Esophagus (tissue), 2 donors: ENCODE results near the gene CAND2. TPM values are rescaled to one million over a fixed set of nuclear protein-coding genes. Genes with fewer than 3 reads are reported as not detected.
"Not testable (repeated sequence)": the region's sequence is repeated elsewhere in the genome, so short reads cannot be mapped to it uniquely, and the experiment has no call there.

ENCODE experiments used
- H3K27ac ChIP-seq, 2 donors: one replicate each; pipeline ENCODE4 v1.5.1; 2013; ENCODE audit warnings: low read depth in 2 of 2, mild to moderate bottlenecking in 2 of 2, inconsistent platforms in 1 of 2, low read length in 1 of 2, moderate library complexity in 1 of 2
- H3K27me3 ChIP-seq, 2 donors: one replicate each; pipeline ENCODE4 v1.6.1; 2013; ENCODE audit warnings: low read length in 2 of 2, control low read depth in 1 of 2, mild to moderate bottlenecking in 1 of 2; ENCODE audit not compliant: insufficient read depth in 2 of 2, control insufficient read depth in 1 of 2
- H3K36me3 ChIP-seq, 2 donors: one replicate each; pipeline ENCODE4 v1.6.1; 2013; ENCODE audit warnings: low read length in 1 of 2; ENCODE audit not compliant: control insufficient read depth in 2 of 2, insufficient read depth in 2 of 2
- H3K4me1 ChIP-seq, 2 donors: one replicate each; pipeline ENCODE4 v1.6.1; 2013; ENCODE audit warnings: low read length in 1 of 2; ENCODE audit not compliant: control insufficient read depth in 2 of 2, insufficient read depth in 2 of 2
- H3K4me3 ChIP-seq, 2 donors: one replicate each; pipeline ENCODE4 v1.5.1; 2013; ENCODE audit warnings: low read length in 2 of 2, mild to moderate bottlenecking in 2 of 2, low read depth in 1 of 2, moderate library complexity in 1 of 2
- H3K9me3 ChIP-seq, 2 donors: one replicate each; pipeline ENCODE4 v1.6.1; 2013; ENCODE audit warnings: mild to moderate bottlenecking in 2 of 2, low read depth in 1 of 2, low read length in 1 of 2, moderate library complexity in 1 of 2; ENCODE audit not compliant: control insufficient read depth in 2 of 2, insufficient read depth in 1 of 2
- WGBS, 2 donors: extraction: QIAGEN DNeasy Blood & Tissue Kit; methylation state at CpG; one replicate each; pipeline ENCODE4 v1.1.7; 2013; 5-methylcytosine and 5-hydroxymethylcytosine counted together
- polyA plus RNA-seq, 2 donors: library from polyadenylated mRNA; stranded (reverse); fragments of 200-250 nt; gene quantifications; one replicate each; pipeline ENCODE4 v1.2.3, GENCODE V29; 2013
- donor health status: healthy with polysubstance abuse.
- donor health status: Bipolar disorder and iron deficiency.

Gene CAND2
- polyA plus RNA-seq, 2 donors: 0.84 to 1.2 TPM

DNA sequence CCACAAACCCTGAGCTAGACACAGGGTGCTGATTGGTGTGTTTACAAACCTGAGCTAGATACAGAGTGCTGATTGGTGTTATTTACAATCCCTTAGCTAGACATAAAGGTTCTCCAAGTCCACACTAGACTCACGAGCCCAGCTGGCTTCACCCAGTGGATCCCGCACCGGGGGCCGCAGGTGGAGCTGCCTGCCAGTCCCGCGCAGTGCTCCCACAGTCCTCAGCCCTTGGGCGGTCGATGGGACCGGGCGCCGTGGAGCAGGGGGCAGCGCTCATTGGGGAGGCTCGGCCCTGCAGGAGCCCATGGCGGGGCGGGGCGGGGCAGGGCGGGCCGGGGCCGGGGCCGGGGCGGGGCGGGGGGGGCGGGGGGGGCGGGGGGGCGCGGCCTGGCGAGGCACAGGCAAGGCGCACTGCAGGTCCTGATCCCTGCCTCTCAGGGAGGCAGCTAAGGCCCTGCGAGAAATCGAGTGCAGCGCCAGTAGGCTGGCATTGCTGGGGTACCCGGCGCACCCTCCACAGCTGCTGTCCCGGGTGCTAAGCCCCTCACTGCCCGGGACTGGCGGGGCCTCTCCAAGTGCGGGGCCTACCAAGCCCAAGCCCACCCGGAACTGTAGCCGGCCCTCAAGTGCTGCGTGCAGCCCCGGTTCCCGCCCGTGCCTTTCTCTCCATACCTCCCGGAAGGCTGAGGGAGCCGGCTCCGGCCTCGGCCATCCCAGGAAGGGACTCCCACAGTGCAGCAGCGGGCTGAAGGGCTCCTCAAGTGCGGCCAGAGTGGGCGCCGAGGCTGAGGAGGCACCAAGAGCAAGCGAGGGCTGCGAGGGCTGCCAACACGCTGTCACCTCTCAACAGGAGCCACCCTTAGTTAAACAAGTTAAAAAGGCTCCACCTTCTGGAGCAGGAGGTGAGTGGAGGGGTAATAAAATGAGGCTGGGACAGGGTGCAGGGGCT lies 27.6 kb upstream of the CAND2 start:
- H3K36me3 ChIP-seq: no peaks in the 10 kb centered on the region
- 81 to 86% methylated on average over 40 to 54 of the region's 54 CpGs for WGBS, 2 donors

DNA sequence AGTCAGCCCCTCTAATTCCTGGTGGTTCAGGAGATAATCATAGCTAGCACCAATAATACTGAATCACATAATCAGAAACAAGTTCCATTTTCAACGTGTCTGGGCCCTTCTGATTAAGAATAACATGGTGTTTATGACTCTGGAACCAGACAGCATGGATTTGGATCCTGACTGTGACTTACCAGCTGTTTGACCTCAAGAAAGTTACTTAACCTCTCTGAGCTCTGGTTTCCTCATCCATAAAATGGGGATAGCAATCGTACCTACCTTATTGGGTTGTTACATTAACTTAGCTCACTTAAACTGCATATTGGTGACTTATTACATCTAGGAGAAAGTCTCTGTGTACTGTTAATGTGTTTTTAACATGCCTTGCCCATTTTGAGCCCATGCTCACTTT lies 26.7 kb upstream of the CAND2 start:
- H3K27ac ChIP-seq: no peak overlapping the region
- peaks cover 0 to 2% of the 10 kb centered on the region in 2 donors for H3K4me1 ChIP-seq
- no peak overlapping the region for H3K4me3 ChIP-seq
- H3K9me3 ChIP-seq: no peaks in the 10 kb centered on the region
- 75 to 84% methylated on average over 2 of the region's 2 CpGs for WGBS, 2 donors
- H3K27me3 ChIP-seq: no peaks in the 10 kb centered on the region
- no peaks in the 10 kb centered on the region for H3K36me3 ChIP-seq

More for the DNA sequence above, 27.6 kb upstream of the CAND2 start:
- H3K27me3 ChIP-seq: no peaks in the 10 kb centered on the region
- no peak overlapping the region for H3K27ac ChIP-seq
- no peaks in the 10 kb centered on the region for H3K9me3 ChIP-seq
- no peak overlapping the region for H3K4me3 ChIP-seq
- peaks cover 0 to 2% of the 10 kb centered on the region in 2 donors for H3K4me1 ChIP-seq

DNA sequence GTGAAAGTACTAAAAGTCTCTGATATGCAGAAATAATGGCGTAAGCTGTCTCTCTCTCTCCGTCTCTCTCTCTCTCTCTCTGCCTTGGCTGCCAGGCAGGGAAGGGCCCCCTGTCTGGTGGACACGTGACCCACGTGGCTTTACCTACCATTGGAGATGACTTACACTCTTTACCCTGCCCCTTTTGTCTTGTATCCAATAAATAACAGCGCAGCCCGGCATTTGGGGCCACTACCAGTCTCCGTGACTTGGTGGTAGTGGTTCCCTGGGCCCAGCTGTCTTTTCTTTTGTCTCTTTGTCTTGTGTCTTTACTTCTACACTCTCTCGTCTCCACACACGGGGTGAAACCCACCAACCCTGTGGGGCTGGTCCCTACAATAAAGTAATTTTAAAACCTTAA lies 25.2 kb upstream of the CAND2 start:
- Histone ChIP-seq H3K4me1 (peaks cover 0 to 2% of the 10 kb centered on the region in 2 donors), H3K27ac (no peak overlapping the region)
- WGBS, 2 donors: 85 to 87% methylated on average over 9 of the region's 9 CpGs

DNA sequence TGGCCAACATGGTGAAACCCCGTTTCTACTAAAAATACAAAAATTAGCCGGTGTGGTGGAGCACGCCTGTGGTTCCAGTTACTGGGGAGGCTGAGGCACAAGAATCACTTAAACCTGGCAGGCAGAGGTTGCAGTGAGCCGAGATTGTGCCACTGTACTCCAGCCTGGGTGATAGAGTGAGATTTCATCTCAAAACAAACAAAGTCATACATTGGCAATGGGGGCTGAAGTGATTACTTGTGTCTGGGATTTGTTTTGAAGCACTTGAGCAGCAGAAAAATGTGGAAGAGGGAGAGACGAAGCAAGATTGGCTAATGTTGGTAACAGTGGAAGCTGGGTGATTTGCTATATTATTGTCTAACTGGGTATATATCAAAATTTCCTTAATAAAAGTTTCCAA lies 24.0 kb upstream of the CAND2 start:
- H3K4me3 ChIP-seq: no peak overlapping the region
- H3K9me3 ChIP-seq: no peaks in the 10 kb centered on the region
- no peaks in the 10 kb centered on the region for H3K36me3 ChIP-seq
- WGBS, 2 donors: 76 to 85% methylated on average over 5 of the region's 5 CpGs
- no peak overlapping the region for H3K27ac ChIP-seq
- peaks cover 0 to 2% of the 10 kb centered on the region in 2 donors for H3K4me1 ChIP-seq
- no peaks in the 10 kb centered on the region for H3K27me3 ChIP-seq

More for the DNA sequence above, 25.2 kb upstream of the CAND2 start:
- Histone ChIP-seq H3K27me3 (no peaks in the 10 kb centered on the region), H3K36me3 (no peaks in the 10 kb centered on the region), H3K4me3 (no peak overlapping the region), H3K9me3 (no peaks in the 10 kb centered on the region)

DNA sequence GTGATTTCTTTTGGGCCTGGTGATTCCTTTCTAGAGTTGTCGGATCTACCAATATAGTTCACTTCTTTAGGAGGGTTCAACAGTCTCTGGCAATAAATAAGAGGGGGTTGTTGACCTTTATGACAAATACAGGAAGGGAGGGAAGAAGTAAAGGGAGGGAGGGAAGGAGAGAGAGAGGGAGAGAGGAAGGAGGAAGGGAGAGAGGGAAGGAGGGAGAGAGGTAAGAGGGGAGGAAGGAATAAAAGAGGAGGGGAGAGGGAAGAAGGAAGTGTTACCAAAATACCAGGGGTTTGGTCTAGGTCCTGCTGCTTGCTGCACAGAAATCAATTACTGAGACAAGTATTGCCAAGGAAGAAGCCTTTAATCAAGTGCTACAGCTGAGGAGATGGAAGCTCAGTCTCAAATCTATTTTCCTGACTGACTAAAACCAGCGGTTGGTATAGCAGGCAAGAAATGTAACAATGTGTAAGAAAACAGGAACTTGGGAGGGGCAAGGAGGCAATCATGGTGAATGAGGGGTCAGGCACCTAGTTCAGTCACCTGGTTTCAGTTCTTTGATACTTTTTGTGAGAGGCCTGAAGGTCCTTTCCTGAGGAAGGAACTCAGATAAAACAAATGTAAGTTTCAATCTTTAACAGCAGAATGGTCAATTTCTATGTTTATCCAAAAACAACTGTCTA lies 23.3 kb upstream of the CAND2 start:
- H3K27ac ChIP-seq: no peak overlapping the region
- H3K9me3 ChIP-seq: no peaks in the 10 kb centered on the region
- 67 to 72% methylated on average over 2 of the region's 2 CpGs for WGBS, 2 donors
- H3K4me3 ChIP-seq: no peak overlapping the region
- no peaks in the 10 kb centered on the region for H3K27me3 ChIP-seq
- no peaks in the 10 kb centered on the region for H3K36me3 ChIP-seq
- peaks cover 0 to 2% of the 10 kb centered on the region in 2 donors for H3K4me1 ChIP-seq

DNA sequence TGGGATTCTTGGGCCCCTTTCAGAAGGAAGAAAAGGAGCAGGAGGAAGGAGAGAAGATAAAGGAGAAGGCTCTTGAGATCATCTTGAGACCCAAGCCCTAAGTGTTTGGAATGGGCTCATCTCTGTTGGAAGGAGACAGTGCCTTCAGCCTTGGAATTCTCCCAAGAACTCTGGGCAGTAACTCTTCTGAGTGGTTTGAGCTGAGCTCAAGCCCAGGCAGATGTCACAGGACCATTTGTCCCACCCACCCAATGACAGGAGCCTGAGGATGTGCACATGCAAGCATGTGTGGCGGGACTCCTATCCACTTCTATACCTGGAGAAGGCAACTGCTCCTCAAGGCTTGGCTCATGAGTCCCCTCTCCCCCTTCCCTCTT lies 22.8 kb upstream of the CAND2 start:
- H3K4me1 ChIP-seq: peaks cover 0 to 2% of the 10 kb centered on the region in 2 donors
- H3K4me3 ChIP-seq: no peak overlapping the region
- no peaks in the 10 kb centered on the region for H3K36me3 ChIP-seq
- no peaks in the 10 kb centered on the region for H3K9me3 ChIP-seq
- no peak overlapping the region for H3K27ac ChIP-seq
- WGBS, 2 donors: 83 to 94% methylated on average over 1 of the region's 1 CpG
- no peaks in the 10 kb centered on the region for H3K27me3 ChIP-seq

DNA sequence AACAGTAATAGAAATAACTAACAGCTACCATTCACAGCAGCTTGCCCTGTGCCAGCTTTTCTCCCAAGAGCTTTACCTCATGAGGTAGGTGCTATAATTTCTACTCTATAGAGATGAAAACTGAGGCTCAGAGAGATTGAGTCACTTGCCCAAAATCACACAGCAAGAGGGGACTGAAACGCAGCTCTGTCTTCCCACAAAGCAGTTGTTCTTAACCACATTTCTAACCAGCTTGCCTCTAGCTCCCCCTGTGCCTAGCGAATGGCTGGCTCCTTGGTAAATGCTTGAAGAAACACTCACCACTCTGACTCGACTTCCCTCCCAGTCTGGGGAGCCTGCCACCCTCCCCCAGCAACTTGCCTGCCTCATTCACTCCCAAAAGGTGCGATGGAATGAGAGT lies 21.9 kb upstream of the CAND2 start:
- Histone ChIP-seq H3K27me3 (no peaks in the 10 kb centered on the region), H3K4me3 (no peak overlapping the region), H3K36me3 (no peaks in the 10 kb centered on the region), H3K9me3 (no peaks in the 10 kb centered on the region), H3K27ac (no peak overlapping the region), H3K4me1 (peaks cover 0 to 2% of the 10 kb centered on the region in 2 donors)
- 77% methylated on average over 4 of the region's 4 CpGs for WGBS, 2 donors

DNA sequence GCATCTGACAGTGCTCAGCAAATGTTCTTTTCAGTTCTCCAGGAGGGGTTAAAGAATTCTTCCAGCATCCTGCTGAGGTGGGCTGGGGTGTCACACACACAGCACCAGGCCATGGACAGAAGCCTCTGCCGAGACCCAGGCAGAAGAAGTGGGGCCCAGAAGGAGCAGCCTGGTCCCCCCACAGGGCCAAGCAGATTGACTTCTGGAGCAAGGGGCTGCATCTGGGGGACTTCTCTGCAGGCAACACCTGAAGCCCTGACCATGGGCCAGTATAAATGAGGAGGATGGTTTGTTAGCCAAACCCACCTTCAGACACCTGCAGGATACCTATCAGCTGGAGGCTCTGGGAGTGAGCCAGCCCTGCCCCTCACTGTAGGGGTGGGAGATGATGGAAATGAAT lies 21.3 kb upstream of the CAND2 start:
- H3K4me1 ChIP-seq: peaks cover 0 to 2% of the 10 kb centered on the region in 2 donors
- 71 to 83% methylated on average over 1 of the region's 1 CpG for WGBS, 2 donors
- no peaks in the 10 kb centered on the region for H3K9me3 ChIP-seq
- H3K27ac ChIP-seq: no peak overlapping the region
- H3K27me3 ChIP-seq: no peaks in the 10 kb centered on the region
- no peak overlapping the region for H3K4me3 ChIP-seq
- H3K36me3 ChIP-seq: no peaks in the 10 kb centered on the region

DNA sequence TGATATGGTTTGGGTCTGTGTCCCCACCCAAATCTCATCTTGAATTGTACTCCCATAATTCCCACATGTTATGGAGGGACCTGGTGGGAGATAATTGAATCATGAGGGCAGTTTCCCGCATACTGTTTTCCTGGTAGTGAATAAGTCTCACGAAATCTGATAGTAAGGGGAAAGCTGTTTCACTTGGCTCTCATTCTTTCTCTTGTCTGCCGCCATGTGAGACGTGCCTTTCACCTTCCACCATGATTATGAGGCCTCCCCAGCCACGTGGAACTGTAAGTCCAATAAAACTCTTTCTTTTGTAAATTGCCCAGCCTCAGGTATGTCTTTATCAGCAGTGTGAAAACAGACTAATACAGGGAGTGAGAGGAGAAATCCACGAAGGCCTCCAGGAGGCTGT lies 20.5 kb upstream of the CAND2 start:
- H3K27ac ChIP-seq, H3K27me3 ChIP-seq, H3K9me3 ChIP-seq, H3K4me1 ChIP-seq, H3K36me3 ChIP-seq, H3K4me3 ChIP-seq: not testable (repeated sequence)
- 72 to 79% methylated on average over 6 of the region's 6 CpGs for WGBS, 2 donors
